Glutamatergic neuron (in vitro differentiated cells): ENCODE results near the gene DOCK7. TPM values are rescaled to one million over a fixed set of nuclear protein-coding genes. Genes with fewer than 3 reads are reported as not detected.

Experiments used
- DNase-seq: peaks from one replicate; pipeline ENCODE4 v3.0.0; 2022
- H3K27ac Mint-ChIP-seq: one replicate; pipeline ENCODE4 v1.8.0; 2020; ENCODE audit warnings: mild to moderate bottlenecking, mixed read lengths, inconsistent platforms; ENCODE audit not compliant: unreplicated experiment
- H3K27me3 Mint-ChIP-seq: one replicate; pipeline ENCODE4 v1.8.0; 2020; ENCODE audit warnings: mild to moderate bottlenecking, moderate library complexity, mixed read lengths, inconsistent platforms; ENCODE audit not compliant: unreplicated experiment
- H3K36me3 Mint-ChIP-seq: one replicate; pipeline ENCODE4 v1.8.0; 2020; ENCODE audit warnings: mild to moderate bottlenecking, mixed read lengths, inconsistent platforms; ENCODE audit not compliant: unreplicated experiment
- H3K4me1 Mint-ChIP-seq: one replicate; pipeline ENCODE4 v1.8.0; 2020; ENCODE audit warnings: mild to moderate bottlenecking, low read depth, mixed read lengths, inconsistent platforms; ENCODE audit not compliant: unreplicated experiment
- H3K4me3 Mint-ChIP-seq: one replicate; pipeline ENCODE4 v1.8.0; 2020; ENCODE audit warnings: mild to moderate bottlenecking, mixed read lengths, inconsistent platforms; ENCODE audit not compliant: unreplicated experiment
- H3K9me3 Mint-ChIP-seq: one replicate; pipeline ENCODE4 v1.8.0; 2020; ENCODE audit warnings: mild to moderate bottlenecking, moderate library complexity, mixed read lengths, inconsistent platforms; ENCODE audit not compliant: unreplicated experiment
- CTCF ChIP-seq: fragments of 200-600 bp; sonication (generic); IDR thresholded peaks from one replicate; pipeline ENCODE4 v1.5.0; 2021; ENCODE audit not compliant: partially characterized antibody, unreplicated experiment
- total RNA-seq: library from RNA; stranded (reverse); fragmentation: NEBNext Ultra II Directional; extraction: Animal tissue kit (Norgen Biotek cat#: 25700); gene quantifications from one replicate; pipeline ENCODE4 v1.2.1, GENCODE V29; 2021; ENCODE audit not compliant: unreplicated experiment

The DOCK7 gene
- total RNA-seq, 1 donor from 2014 or later: 70.8 TPM

- no peak for TF ChIP-seq CTCF
Measured at GRCh38 chr1:62590255-62590969, 97.8 kb downstream of the DOCK7 start.

GRCh38 chr1:62589321-62589720 is 98.9 kb downstream of the DOCK7 start:
- no peaks in the 10 kb centered on the region for H3K27me3 Mint-ChIP-seq
- no peaks in the 10 kb centered on the region for H3K9me3 Mint-ChIP-seq
- no peak overlapping the region for H3K4me3 Mint-ChIP-seq
- H3K27ac Mint-ChIP-seq: no peak overlapping the region
- no peak for TF ChIP-seq CTCF
- H3K36me3 Mint-ChIP-seq: no peaks in the 10 kb centered on the region
- no peak for DNase-seq
- no peaks in the 10 kb centered on the region for H3K4me1 Mint-ChIP-seq

More at GRCh38 chr1:62590255-62590969, 97.8 kb downstream of the DOCK7 start:
- Mint-ChIP-seq H3K27ac (no peak overlapping the region), H3K27me3 (no peaks in the 10 kb centered on the region), H3K9me3 (no peaks in the 10 kb centered on the region), H3K4me3 (no peak overlapping the region), H3K4me1 (no peaks in the 10 kb centered on the region), H3K36me3 (no peaks in the 10 kb centered on the region)
- DNase-seq: no peak

- Mint-ChIP-seq H3K4me3 (no peak overlapping the region), H3K4me1 (no peaks in the 10 kb centered on the region), H3K9me3 (no peaks in the 10 kb centered on the region), H3K27me3 (no peaks in the 10 kb centered on the region), H3K36me3 (no peaks in the 10 kb centered on the region), H3K27ac (no peak overlapping the region)
- DNase-seq: no peak
- no peak for TF ChIP-seq CTCF
Measured at GRCh38 chr1:62588000-62588399, 100.2 kb downstream of the DOCK7 start.

- Mint-ChIP-seq H3K36me3 (no peaks in the 10 kb centered on the region), H3K27ac (no peak overlapping the region), H3K4me1 (no peaks in the 10 kb centered on the region), H3K4me3 (no peak overlapping the region), H3K27me3 (no peaks in the 10 kb centered on the region), H3K9me3 (no peaks in the 10 kb centered on the region)
- DNase-seq: no peak
- no peak for TF ChIP-seq CTCF
Measured at GRCh38 chr1:62585469-62586155, 102.6 kb downstream of the DOCK7 start.

- Mint-ChIP-seq H3K4me1 (no peaks in the 10 kb centered on the region), H3K27me3 (peaks cover 2% of the 10 kb centered on the region), H3K9me3 (no peaks in the 10 kb centered on the region), H3K27ac (no peak overlapping the region), H3K36me3 (peaks cover 14% of the 10 kb centered on the region), H3K4me3 (no peak overlapping the region)
- no peak for TF ChIP-seq CTCF
- DNase-seq: no peak
Measured at GRCh38 chr1:62573675-62574074, 114.5 kb downstream of the DOCK7 start.
